Stimulated activated CD4-positive, alpha-beta T cell treated with anti-CD3 and anti-CD28 coated beads, TNF-alpha, amount 100 ng/mL, for 48 hours (primary cell): Measurements from ENCODE around the gene NTM.
"Not testable (repeated sequence)": the region's sequence is repeated elsewhere in the genome, so short reads cannot be mapped to it uniquely, and the experiment has no call there.

Experiments used
- DNase-seq, 3 donors: peaks; one replicate each; pipeline ENCODE4 v3.0.0-alpha.2; 2020; ENCODE audit warnings: low read depth in 3 of 3

The NTM gene

DNA sequence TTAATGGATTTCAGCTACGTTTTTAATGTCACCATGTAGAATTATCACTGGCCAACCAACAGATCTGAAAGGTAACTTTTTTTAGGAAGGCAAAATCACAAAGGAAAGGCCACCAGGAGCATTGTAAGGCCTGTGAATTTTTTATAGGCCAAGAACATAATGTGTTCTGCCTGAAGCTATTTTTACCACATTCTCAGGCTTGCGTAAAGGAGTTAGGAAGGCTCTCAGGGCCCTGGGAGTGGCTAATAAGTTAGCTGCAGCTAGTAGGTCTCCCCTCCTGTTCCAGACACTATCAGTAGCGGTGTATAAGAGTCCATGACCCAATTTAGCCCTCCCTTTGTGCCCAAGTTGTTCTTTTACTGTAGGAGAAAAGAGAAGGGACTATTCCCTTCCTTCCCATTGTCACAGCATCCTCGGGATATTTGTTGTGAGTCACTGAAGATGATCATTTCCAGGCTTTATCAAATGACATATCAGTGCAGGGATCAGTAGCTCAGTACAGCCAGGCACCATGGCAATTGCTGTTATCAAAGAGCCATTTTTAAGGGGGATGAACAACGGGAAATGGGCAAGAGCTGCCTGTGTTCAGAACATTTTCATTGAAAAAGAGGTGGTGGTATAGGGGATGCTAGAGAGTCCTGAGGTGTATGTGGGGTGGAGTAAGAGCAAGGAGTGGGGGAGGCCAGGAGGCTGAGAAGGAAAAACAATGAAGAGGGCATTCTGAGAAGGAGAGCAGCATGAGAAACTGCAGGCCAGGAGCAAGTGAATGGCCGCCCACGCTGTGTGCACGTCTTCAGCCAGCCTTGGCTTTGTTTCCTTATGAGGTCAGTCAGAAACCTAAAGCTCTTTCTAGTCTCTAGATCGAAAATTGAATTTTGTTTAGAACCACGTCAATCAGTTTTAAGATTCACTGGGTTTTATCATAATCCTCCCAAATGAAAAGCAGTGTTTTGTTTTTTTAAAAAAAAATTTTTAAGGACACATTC is 940.3 kb downstream of the NTM start:
- no peak for DNase-seq

DNA sequence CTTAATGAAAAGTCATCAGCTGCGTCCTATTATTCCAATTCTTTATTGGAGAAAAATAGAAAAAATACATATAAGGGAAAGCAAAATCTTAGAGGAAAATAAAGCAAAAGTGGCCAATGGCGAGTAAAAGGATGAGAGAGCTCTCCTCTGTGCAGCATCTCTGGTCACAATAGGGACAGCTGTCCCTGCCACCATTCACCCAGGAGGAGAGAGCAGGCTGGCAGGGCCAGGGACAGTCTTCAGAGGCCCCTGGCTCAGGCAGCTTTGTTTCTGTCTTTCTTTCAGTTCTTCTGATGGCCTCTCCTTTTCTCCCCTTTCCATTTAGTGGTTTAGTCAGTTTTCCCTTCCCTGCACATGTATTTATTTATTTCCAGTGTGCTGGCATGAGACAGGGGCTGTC is 941.3 kb downstream of the NTM start:
- no peak for DNase-seq

DNA sequence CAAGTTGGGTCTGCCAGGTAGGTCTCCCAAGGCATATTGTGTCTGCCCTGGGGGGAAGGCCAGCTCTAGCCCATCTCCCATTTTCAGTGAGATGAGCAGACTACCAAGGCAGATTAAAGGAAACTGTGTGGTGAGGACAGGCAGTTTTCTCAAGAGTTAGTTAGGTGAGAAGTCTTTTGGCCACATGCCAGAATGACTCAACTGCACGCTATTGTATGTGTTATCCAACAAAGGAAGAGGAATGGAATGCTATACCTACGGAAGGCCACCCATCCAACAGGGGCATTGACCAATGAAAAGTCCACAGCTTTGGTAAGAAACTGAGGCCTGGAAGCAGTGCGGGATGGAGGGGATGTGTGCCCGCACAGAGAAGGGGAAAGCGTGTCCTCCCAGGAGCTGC is 941.7 kb downstream of the NTM start:
- no peak for DNase-seq

DNA sequence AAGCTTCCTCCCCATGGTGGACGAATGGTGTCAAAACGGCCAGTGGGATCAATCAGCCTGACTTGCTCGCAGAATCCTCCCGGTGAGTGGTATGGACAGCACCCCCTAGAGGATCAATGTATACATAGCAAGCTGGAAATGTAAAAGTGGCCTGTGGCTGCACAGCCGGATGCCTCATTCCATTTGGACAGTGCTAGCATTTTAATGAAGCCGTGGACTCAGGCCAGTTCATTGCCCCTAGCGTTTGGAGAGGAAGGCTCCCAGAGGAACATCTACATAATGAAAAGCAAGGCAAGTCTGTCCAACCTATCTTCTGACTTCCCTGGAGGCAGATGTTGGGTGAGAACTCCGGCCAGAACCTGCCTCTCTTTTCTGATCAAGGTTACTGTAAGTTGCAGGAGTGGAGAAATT is 942.3 kb downstream of the NTM start:
- no peak for DNase-seq

DNA sequence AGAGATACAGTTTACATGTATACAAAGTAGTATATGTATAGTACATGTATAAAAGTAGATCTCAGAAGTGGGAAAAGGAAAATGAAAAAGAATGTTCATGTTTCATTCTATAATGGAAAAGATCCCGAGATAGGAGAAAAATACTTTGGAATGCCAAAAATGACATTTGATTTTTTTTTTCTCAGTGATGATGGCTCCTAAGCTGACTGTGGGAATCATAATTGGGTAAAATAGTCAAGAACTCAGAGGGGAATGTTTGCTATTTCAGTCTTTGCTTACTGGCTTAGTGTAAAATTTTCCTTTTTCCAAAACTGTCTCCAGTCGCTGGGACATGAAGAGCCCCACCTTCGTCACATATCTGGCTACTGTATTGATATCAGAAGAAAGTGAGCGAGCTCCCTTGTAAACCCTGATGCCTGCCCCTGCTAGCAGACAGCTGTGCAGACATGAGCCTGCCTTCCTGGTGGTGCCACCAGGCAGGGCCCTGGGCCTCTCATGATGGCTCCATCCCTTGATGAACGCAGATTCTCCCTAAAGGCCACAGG is 944.6 kb downstream of the NTM start:
- DNase-seq, result no peak

DNA sequence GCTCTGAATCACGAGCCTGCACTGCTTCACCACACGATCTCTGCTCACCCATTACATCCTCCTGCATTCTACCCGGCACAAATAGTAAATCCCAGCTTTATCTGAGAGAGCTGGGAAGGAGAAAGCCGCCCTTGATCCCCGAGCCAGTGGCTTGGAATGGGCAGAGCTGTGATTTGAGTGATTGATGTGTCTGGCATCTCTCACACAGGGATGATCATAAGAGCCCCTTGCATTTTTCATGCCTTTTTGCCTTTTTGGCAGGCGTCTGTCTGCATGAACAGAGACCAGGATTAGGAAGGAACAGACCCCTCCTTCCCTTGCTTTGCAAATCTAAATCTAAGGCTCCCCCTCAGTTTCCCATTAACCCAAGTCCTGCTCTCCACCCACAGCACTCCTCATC is 945.3 kb downstream of the NTM start:
- no peak for DNase-seq

DNA sequence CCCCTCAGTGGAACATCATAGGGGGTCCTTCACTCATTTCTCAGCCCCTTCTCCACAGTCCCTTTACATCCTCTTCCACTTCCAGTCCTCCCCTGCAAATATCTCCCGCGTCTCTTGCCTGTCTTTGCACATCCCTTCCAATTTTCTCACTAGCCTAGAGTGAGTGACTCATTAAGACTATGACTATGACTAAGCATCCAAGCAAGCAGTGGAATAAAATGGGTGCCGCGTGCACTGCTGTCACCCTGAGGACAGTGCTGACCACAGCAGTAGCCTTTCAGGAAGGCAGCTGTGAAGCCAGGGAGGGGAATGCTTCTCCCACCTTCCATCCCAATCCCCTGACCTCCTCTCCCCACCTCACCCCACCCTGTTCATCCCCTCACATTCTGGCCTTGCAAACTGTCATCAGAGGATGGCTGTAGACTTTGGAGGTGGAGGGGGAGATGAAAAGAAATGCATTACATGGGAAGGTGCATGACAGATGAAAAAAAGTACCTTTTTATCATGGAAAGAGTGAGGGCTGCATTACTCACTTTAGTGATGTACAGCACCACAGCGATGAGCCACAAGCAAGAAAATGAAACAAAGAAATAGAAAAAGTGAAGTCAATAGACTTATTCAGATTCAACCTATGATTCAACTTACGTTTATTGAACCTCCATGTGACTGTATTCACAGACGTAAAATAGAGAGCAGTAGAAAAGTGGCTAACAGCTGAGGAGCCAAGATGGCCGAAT is 948.2 kb downstream of the NTM start:
- DNase-seq, result no peak

DNA sequence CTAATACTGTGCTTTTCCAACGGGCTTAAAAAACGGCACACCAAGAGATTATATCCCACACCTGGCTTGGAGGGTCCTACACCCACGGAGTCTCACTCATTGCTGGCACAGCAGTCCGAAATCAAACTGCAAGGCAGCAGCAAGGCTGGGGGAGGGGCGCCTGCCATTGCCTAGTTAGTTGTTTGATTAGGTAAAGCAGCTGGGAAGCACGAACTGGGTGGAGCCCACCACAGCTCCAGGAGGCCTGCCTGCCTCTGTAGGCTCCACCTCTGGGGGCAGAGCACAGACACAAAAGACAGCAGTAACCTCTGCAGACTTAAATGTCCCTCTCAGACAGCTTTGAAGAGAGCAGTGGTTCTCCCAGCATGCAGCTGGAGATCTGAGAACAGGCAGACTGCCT is 949.0 kb downstream of the NTM start:
- DNase-seq, result not testable (repeated sequence)

DNA sequence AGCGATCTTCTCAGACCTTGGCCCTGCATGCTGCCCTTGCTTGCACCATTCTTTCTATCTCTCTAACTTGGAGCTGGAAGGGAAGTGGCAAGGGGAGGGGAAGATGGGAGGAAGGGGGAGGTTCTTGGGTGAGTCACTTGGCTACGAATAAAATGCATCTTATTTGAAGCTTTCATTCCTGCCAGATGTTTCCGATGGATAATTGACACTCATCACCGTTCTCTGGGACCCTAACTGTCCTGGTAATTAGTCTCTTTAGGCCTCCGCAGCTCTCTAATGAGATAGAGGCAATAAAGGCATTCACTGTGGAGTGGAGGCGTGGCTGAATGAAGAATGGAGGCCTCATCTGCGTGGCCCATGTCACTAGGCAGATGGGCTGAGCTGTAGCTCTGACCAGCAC is 960.1 kb downstream of the NTM start:
- no peak for DNase-seq

DNA sequence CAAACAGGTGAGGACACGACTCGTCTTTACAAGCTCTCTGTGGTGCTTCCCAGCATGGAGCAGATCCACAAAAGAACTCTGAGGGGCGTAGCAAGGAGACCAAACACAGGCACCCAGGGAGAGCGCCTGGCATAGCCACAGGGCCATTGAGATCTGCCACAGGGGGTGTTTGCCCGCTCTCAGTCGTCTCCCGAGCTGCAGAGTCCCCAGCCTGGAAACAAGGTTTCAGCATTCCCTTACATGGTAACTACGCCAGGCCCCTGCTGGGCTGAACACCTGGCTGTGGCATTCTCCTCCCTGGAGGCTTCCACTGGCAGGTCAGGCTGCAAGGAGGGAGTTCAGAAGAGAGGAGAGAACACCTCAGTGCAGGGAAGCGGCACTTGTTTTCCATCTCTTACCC is 962.1 kb downstream of the NTM start:
- DNase-seq, result no peak

DNA sequence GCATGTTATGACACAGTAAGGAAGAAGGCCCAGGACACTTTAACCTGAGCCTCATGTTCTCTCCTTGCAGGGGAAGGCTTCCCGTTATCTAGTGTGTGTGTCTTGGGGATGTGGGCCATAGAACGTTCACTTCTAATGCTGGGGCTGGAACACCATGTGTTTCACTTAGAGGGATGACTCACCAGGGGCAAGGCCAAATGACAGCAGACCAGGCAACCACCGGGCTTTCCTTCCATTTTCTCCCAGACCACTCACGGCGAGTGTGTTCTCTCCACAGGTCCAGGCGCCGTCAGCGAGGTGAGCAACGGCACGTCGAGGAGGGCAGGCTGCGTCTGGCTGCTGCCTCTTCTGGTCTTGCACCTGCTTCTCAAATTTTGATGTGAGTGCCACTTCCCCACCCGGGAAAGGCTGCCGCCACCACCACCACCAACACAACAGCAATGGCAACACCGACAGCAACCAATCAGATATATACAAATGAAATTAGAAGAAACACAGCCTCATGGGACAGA is 964.4 kb downstream of the NTM start:
- DNase-seq, result no peak

DNA sequence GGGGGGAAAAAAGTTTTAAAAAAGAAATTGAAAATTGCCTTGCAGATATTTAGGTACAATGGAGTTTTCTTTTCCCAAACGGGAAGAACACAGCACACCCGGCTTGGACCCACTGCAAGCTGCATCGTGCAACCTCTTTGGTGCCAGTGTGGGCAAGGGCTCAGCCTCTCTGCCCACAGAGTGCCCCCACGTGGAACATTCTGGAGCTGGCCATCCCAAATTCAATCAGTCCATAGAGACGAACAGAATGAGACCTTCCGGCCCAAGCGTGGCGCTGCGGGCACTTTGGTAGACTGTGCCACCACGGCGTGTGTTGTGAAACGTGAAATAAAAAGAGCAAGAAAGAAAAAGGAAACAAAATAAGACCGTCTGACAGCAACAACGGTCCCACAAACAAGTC is 964.9 kb downstream of the NTM start:
- DNase-seq, result no peak

DNA sequence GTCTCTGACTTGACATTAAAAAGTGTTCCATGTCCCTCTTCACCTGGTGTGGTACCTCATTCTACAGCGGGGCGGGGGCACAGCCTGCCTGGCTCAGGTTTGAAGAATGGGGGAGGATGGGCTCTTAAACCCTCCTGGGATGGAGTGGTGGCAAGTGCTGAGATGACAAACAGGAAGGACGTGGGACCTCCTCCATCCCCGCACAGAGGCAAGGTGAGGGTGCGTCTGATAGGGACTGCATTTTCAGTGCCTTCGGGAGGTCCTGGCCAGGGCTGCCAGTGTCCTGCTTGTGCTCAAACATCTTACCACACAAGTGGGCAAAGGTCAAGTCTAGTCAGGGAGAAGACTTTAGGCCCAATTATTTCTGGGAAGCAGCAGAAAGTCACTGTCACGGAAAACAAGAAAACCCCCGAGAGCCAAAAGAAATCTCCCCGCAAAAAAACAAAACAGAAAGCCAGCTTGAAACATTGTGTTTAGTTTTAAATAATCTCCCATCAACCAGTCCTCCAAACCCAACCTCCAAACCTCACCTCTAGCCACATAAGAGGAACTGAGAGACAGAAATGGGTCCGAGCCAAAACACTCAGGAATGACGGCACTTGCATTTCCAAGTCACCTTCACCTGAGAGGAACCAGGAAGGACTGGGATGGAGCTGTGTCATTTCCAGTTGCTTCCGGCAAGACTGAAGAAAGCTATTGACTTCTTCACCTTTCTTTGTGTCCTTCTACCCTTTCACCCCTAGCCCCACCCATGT is 966.5 kb downstream of the NTM start:
- DNase-seq, result no peak

DNA sequence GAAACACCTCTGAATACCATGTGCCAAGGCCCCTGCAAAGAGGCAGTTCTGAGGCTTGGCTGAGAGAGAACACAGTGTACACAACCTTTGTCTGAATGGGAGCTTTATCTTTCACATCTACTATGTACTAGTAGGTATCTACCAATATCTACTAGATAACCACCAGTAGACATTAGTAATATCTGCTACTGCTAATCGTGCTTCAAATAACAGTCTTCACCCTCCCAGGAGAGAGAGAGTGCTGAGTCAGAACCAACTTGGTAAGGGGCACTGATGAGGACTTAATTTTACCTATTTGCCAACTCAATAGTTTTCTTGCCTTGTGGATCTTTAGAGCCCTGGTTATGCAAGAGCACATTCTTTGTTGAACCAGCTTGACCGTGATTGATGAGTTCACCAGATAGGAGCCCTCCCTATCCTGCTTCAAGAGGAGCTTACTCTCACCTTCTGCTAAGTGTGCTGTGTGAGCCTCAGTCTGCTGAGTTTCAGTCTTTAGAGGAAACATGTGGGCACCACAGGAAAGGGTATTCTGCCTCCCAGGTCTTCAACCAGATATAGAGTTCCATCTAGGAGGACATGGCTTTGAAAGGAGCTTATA is 967.5 kb downstream of the NTM start:
- no peak for DNase-seq

DNA sequence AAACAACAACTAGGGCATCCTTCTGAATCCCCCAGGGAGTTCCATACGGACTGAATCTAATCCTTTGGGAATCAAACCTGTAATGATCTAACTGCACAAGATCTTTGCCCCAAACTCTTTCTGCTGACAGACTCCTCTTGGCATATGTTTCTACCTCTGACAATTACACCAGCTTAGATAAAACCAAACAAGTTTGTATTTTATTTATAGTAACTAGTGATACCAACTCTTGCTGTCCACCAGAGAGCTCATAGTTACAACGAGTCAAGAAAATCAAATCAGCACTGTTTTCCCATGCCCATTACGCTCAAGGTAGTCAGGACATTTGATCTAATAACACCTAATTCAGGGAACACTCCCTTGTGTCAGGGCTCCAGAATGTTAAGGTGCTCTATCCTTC is 972.0 kb downstream of the NTM start:
- DNase-seq, result no peak

DNA sequence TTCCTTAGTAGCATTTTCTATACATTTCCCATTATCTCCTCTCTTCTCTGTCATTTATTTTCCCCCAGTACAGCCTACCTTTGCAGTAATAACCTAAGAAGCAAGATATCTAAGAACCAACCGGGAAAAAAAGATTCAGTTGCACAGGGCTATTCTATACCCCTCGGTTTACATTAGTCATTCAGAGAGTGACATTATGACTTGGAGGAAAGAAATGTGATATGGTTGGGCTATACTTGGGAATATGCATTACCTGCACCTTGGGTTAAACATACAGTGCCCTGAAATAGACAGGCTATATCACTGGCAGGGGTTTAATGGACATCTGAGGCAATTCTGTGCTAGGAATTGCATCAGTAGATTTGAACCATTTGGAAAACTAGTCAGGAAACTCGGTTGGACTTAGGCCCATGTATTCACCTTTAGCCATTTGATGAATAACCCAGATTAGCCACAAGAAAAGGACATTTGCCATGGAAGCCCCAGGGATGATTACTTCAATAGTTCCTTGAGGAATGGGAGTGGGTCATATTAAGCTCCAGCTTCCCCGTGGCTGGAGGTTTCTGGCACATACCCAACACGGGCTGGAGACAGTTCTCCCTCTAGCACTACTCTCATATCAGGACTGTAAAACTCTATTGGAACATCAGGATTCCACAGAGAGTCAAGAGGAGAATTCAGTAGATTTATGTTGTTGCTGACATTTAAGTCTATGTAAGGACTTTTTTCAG is 973.2 kb downstream of the NTM start:
- DNase-seq, result no peak

DNA sequence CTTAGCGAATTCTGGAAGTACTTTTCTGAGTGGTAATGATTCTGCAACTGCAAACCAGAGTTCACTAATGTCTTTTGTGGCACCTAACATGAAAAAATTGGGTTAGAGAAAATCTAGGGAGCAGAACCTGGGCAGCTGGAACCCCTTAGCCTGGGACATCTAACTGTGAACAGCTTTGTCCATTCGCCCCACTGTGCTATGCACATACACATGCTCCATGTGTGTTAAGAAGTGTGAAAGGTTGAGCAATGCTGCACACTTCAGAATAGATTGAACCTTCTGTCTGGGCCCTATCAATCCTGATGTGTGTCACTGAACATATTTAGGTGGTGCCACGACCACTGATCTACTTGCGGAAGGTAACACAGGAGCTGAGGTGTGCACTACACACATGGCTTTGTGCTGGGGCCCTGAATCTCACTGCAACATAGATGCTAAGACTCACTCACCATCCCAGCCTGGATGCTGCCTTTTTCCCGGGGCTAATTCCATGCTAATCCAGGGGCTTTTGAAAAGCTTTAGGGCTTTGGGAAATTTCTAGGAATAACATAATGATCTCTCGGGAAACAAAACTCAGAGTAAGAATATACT is 976.2 kb downstream of the NTM start:
- DNase-seq, result no peak

DNA sequence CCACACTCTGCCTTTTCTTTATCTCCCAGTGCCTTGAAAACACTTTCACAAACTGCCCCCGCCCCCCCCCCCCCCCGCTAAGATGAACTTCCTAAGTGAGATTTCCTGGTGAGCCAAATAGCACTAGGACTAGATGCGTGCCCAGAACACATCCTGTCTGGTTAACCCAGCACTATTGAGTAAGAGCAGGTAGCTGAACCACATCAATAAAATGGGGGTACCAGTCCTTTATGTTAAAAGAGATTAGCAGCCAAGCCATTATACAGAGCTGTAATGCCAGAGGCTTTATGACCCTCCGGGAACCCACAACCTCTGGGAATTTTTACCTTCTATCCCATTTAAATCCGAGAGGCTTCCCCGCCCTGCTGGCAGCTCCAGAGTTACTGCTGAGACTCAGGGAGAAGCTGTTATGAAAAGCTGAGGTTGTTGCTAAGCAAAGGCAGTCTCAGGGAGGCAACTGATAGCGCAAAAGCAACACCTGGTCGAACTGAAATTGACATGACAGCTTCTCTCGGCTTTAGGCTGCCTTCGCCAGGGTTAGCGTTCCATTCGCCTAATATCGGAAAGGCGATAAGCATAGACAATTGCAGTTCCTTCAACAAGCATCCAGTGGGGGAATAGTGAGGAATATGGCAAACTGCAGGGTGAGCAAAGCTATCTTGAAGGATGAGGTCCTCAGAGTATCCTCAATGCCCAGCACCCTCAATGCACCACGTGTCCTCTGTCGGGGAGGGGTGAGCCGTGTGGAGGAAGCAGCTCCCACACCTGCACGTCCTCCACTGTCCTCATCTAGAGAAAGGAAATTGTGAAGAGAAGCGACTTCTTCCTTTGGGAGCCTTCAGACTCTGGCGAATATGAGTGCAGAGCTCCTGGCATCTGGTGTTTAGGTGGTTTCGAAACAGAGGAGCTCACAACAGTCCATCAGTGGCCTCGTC is 977.0 kb downstream of the NTM start:
- no peak for DNase-seq
